ENCODE measurements around the gene TOX2.

Gene TOX2

GRCh38 chr20:44085616-44086434, 171.2 kb downstream of the TOX2 start:
- no peak for DNase-seq

GRCh38 chr20:44087051-44087856, 172.6 kb downstream of the TOX2 start:
- no peak for DNase-seq

- no peak for DNase-seq
These were observed 173.1 kb downstream of the TOX2 start for GRCh38 chr20:44087857-44088120.

GRCh38 chr20:44089987-44090674, 175.5 kb downstream of the TOX2 start:
- DNase-seq = peak; percentile 18

DNA sequence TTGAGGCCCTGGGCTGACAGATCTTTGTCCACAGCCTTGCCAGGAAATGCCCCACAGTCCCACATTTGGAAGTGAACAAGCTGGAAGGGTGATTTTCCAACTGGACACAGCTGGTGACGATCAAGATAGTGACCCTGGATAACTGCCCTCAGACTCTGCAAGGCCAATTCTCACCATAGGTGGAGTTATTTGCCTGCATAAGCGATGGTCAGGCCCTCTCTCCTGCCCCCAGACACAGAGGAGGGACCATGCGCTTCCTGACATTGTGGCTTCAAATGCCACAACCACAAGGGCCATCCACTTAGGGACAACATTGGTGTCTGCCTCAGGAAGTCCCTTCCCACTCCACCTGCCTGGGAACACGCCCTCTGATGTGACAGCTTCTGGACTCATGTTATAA, 176.4 kb downstream of the TOX2 start:
- no peak for DNase-seq

- peak; percentile 26 for DNase-seq
These were observed 178.0 kb downstream of the TOX2 start for GRCh38 chr20:44092551-44093248.

- DNase-seq = no peak
These were observed 178.6 kb downstream of the TOX2 start for GRCh38 chr20:44093249-44093582.

DNA sequence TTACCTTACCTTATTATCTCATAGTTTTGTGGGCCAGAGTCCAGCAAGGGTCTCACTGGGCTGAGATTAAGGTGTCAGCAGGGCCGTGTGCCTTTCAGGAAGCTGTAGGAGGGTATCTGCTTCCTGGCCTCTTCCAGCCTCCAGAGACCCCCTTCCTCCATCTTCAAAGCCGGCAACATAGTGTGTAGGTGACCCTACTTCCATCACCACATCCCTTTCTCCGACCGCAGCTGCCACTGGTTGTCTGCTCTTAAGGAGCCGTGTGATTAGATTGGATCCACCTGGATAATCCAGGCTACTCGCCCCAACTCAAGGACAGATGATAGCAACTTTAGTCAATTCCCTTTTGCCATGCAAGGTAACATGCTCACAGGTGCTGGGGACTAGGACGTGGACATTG, 181.2 kb downstream of the TOX2 start:
- DNase-seq = no peak

DNA sequence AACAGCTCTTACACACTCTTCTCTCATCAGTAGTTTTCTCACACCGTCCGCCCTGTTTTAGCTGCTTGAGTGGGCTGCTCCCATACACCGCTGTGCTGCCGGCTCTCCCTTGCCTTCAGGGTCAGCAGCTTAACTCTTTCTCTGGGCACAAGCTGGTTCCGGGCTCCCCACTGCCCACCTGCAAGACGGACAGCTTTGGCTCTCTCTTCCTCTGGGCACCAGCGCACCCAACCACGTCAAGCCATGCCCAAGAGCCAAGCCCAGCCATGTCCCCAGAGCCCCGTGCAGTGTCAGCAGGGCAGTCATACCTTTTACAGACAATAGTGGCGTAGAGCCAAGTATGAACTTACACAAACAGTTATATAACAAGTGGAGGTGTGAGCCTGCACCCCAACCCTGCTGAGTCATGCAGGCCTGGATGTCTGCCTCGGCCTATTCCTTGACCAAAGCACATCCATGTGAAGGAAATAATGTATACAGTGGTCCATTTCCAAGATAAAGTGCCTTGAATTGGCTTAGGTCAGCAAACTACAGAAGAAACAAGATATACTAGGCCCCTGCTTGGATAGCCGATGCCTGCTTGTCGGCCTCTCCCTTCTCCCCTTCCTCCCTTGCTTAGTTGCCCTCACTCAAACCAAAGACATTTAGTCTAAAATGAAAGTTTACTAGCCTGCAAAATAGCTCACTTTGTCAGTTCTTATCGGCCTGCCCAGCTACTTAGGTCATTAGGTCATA, 183.0 kb downstream of the TOX2 start:
- DNase-seq = no peak

DNA sequence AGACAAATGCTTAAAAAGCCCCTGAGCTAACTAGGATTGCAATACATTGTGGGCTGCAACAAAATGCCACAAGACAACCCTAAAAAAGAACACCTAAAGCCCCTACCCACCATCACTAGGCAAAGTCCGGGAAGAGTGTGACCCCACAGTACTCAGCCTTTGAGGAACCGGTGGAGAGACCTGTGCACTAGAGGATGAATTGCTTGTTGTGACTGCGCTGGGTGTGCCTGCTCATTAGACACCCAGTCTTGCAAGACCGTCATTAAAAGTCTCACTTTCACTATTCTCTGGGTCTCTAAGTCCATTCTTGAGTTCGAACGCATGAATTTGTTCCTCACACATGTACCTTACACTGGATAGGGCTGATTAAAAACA, 183.6 kb downstream of the TOX2 start:
- no peak for DNase-seq

DNA sequence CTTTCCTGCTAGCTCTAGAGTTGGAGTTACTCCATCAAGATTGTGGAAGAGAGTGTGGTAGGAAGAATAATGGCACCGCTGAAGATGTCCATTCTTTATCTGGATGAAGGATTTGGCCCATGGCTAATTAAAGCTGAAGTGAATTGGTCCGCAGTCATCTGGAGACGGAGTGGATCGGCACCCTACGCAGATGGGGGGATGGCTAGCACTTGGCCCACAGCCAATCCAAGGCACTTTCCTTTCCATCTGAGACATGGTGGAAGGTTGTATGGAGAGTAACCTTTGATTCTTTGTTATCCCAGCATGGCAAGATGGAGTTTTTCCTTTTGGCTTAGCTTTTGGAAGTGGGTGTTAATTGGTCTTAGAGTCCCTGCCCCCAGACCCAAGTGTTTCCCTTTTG, 184.0 kb downstream of the TOX2 start:
- no peak for DNase-seq

DNA sequence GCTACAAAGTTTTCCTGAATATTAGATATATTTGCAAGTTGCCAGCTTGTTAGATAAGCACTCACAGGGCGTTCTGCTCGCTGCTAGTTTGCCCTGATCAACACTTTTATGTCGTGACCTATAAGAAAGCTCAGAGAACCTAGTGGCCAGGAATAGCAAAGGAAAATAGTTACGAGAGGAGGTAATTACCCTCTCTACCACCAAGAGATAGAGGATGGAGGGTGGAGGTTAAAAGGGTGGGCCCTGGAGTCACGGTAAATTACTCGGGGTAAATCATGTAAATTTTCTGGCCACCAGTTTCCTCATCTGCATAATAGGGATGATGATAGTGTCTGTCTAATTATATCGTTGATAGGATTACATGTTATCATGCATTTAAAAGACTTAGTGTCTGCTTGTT, 185.2 kb downstream of the TOX2 start:
- DNase-seq = no peak

DNA sequence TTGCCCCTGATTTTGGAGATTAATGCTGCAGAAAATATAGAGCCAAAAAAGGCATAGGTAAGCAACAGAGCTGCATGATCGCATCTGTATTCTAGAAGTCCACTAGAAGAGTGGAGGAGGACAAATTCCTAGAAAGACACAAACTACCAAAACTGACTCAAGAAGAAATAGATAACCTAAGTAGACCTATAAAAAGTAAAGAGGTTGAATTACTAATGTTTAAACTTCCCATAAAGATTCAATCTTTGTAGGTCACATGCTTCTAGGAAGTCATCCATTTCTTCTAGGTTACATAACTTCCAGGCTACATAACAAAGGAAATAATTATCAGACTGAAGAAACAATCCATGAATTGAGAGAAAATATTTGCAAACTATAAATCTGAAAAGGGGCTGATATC, 187.9 kb downstream of the TOX2 start:
- DNase-seq = no peak

DNA sequence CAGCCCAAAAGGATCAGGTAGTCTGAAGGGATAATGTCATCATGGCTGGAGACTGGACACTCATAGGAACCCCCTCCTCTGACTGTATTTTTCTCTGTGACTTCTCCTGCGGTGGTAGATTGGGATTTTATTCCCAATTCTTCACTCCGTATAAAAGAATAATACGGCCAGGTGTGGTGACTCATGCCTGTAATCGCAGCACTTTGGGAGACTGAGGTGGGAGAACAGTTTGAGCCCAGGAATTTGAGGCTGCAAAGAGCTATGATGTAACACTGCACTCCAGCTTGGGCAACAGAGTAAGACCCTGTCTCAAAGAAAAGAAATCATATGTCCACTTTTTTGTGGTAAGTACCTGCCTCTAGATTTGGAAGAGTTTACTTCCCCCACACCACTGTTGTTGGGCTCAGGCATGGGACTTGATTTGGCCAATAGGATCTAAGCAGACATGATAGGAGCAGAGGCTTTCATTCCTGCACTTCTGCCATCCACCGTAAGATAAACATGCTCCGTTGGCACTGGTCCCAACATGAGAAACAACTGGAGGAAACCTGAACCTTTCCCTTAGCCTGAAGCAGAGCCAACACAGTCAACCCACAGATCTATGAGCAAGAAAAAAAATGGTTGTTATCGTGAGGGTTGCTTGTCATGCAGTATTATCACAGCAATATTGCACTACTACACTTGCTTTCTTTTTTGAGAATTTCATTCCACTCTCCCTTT, 190.3 kb downstream of the TOX2 start:
- no peak for DNase-seq

- no peak for DNase-seq
These were observed 192.0 kb downstream of the TOX2 start for GRCh38 chr20:44106615-44107014.

GRCh38 chr20:44109951-44110361, 195.3 kb downstream of the TOX2 start:
- DNase-seq = no peak

DNA sequence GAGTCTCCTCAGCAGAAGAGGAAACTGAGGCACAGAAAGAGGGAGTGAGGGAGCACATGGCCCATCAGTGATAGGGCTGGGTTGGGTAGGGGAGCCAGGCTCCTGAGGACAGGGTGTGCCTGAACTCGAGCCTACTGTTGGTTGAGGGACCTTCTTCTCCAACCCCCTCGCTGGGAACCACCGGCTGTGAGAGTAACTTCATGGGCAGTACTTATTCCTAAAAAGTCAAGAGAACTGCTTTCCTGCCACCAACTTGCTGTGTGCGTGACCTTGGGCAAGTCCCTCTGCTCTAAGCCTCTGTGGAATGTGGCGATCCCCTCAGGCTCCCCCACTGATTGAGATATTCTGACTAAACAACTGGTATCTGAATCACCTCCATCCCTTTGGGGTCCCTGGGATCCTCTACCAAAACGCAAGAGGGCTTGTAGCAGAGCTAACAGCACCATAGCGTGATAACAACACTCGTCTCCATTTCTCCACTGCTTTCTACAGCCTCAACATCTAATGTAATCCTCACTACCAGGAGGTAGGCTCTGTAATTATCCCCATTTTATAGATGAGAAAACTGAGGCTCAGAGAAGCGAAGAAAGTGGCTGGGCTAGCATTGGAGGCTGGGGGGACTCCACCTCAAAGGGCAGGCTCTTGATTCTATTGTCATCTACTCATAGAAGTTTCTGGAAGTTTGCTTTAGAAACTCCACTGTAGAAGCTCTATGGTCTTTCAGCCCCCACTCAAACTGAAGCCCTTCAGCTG, 196.3 kb downstream of the TOX2 start:
- DNase-seq = no peak

- no peak for DNase-seq
These were observed 197.2 kb downstream of the TOX2 start for GRCh38 chr20:44111712-44112335.

GRCh38 chr20:44112456-44112855, 197.8 kb downstream of the TOX2 start:
- DNase-seq = no peak

DNA sequence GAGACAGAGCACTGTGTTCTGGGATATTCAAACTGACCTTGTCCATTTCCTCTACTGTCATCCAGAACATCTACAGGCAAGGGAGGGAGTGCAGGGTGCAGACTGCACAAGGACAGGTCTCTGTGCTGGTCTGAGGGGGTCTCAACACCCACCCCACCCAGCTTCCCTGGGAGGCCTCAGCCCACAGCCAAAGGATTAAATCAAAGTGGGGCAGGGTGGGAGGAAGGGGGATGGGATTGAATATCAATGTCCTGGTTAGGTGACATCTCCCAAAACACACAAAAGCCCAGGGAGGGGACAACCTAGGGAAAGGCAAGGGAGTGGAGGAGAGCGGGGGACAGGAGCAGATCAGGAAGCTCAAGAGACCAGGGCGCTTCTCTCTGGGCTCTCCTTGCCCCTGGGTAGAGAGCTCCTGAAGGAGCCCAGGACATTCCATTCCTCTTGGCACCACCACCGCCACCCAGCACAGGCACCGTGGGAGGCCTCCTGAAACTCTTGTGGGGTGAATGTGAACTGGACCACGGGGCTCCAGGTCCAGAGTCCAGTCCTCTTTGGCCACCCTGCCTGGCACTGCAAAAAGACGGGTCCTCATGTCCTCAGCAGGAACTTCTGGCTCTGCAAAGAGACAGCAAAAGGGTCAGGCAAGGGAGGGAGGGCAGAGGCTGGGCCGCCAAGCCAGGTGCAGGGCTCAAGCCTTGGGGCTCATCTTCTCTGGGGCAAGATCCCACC, 198.4 kb downstream of the TOX2 start:
- no peak for DNase-seq

Data from CD4-positive, alpha-beta T cell treated with Interleukin-21 for 1 hour (primary cell).